ENCODE measurements around the gene PRKAG2.

PRKAG2 gene

GRCh38 chr7:151661587-151661986 lies 215.3 kb downstream of the PRKAG2 start:
- no peak for TF ChIP-seq POLR2A (IDR thresholded peaks at IDR 0.05; ENCODE audit: low read length)
- TF ChIP-seq GATA1 (IDR thresholded peaks at IDR 0.05; ENCODE audit: low read depth, low read length): no peak
- no peak for DNase-seq

GRCh38 chr7:151660141-151660540 lies 216.8 kb downstream of the PRKAG2 start:
- TF ChIP-seq GATA1 (IDR thresholded peaks at IDR 0.05; ENCODE audit: low read depth, low read length) (no peak), POLR2A (IDR thresholded peaks at IDR 0.05; ENCODE audit: low read length) (no peak)
- DNase-seq: no peak

DNA sequence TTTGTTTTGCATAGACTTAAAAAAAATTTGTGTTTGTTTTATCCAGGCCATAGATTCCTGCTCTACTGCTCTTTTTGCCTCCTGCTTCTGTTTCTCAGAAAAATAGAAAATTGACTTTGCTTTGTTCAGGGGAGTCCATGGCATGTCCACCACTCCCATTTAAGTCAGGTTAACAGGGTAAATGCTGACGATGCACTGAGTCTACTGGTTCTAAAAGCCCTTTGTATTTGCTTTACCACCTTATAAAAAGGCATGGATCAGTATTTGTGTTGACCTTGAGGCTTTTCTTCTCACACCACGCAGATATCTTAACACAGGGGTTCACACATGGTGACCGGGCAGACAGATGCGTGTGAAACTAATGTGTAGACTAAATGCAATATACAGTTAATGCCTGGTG lies 217.7 kb downstream of the PRKAG2 start:
- no peak for TF ChIP-seq POLR2A (IDR thresholded peaks at IDR 0.05; ENCODE audit: low read length)
- no peak for TF ChIP-seq GATA1 (IDR thresholded peaks at IDR 0.05; ENCODE audit: low read depth, low read length)
- DNase-seq: no peak

DNA sequence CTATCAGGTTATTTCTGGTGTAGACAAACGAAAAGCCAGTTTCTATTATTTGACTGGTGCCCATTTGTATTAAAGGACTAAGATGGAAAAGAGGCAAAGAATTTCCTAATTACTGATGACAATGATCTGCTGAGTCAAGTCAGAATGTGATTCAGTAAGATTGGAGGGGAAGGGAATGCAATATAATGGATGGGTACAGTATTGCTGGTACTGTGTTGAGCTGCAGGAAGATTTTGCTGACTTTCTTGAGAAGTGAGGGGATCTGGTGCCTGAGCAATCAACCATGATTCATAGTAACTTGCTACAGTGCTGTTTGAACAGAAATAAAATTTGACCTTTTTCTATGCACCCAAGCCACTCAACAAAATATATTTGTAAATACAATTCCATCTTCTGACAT lies 218.1 kb downstream of the PRKAG2 start:
- no peak for TF ChIP-seq GATA1 (IDR thresholded peaks at IDR 0.05; ENCODE audit: low read depth, low read length)
- no peak for TF ChIP-seq POLR2A (IDR thresholded peaks at IDR 0.05; ENCODE audit: low read length)
- no peak for DNase-seq

- no peak for DNase-seq
- no peak for TF ChIP-seq GATA1 (IDR thresholded peaks at IDR 0.05; ENCODE audit: low read depth, low read length)
- no peak for TF ChIP-seq POLR2A (IDR thresholded peaks at IDR 0.05; ENCODE audit: low read length)
Observed at GRCh38 chr7:151657173-151657572, 219.7 kb downstream of the PRKAG2 start.

- no peak for TF ChIP-seq GATA1 (IDR thresholded peaks at IDR 0.05; ENCODE audit: low read depth, low read length)
- no peak for TF ChIP-seq POLR2A (IDR thresholded peaks at IDR 0.05; ENCODE audit: low read length)
- no peak for DNase-seq
Observed at GRCh38 chr7:151655555-151655954, 221.4 kb downstream of the PRKAG2 start.

GRCh38 chr7:151652111-151652510 lies 224.8 kb downstream of the PRKAG2 start:
- DNase-seq: no peak
- TF ChIP-seq GATA1 (IDR thresholded peaks at IDR 0.05; ENCODE audit: low read depth, low read length): no peak
- TF ChIP-seq POLR2A (IDR thresholded peaks at IDR 0.05; ENCODE audit: low read length): no peak

- TF ChIP-seq GATA1 (IDR thresholded peaks at IDR 0.05; ENCODE audit: low read depth, low read length) (no peak), POLR2A (IDR thresholded peaks at IDR 0.05; ENCODE audit: low read length) (no peak)
- no peak for DNase-seq
Observed at GRCh38 chr7:151650161-151650560, 226.8 kb downstream of the PRKAG2 start.

GRCh38 chr7:151648429-151648828 lies 228.5 kb downstream of the PRKAG2 start:
- DNase-seq: no peak
- TF ChIP-seq POLR2A (IDR thresholded peaks at IDR 0.05; ENCODE audit: low read length) (no peak), GATA1 (IDR thresholded peaks at IDR 0.05; ENCODE audit: low read depth, low read length) (no peak)

- DNase-seq: no peak
- TF ChIP-seq POLR2A (IDR thresholded peaks at IDR 0.05; ENCODE audit: low read length) (no peak), GATA1 (IDR thresholded peaks at IDR 0.05; ENCODE audit: low read depth, low read length) (no peak)
Observed at GRCh38 chr7:151647874-151648273, 229.0 kb downstream of the PRKAG2 start.

GRCh38 chr7:151647006-151647405 lies 229.9 kb downstream of the PRKAG2 start:
- TF ChIP-seq GATA1 (IDR thresholded peaks at IDR 0.05; ENCODE audit: low read depth, low read length): no peak
- TF ChIP-seq POLR2A (IDR thresholded peaks at IDR 0.05; ENCODE audit: low read length): no peak
- DNase-seq: no peak

DNA sequence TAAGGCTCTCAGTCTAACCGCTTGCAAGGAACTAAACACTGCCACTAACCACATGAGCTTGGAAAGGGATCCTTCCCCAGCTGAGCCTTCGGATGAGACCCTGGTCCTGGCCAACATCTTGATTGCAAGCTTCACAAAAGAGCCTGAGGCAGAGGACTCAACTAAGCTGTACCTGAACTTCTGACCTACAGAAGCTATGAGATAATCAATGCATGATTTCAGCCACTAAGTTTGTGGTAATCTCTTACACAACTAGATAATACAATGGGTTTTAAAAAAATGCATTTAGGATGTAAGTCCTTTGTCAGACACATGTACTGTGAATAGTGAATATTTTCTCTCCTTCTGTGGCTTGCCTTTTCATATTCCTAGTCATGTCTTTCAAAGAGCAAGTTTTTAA lies 231.6 kb downstream of the PRKAG2 start:
- TF ChIP-seq POLR2A (IDR thresholded peaks at IDR 0.05; ENCODE audit: low read length) (no peak), GATA1 (IDR thresholded peaks at IDR 0.05; ENCODE audit: low read depth, low read length) (no peak)

GRCh38 chr7:151644554-151644953 lies 232.4 kb downstream of the PRKAG2 start:
- no peak for DNase-seq
- no peak for TF ChIP-seq GATA1 (IDR thresholded peaks at IDR 0.05; ENCODE audit: low read depth, low read length)
- no peak for TF ChIP-seq POLR2A (IDR thresholded peaks at IDR 0.05; ENCODE audit: low read length)

More for the DNA sequence above, 231.6 kb downstream of the PRKAG2 start:
- no peak for DNase-seq

DNA sequence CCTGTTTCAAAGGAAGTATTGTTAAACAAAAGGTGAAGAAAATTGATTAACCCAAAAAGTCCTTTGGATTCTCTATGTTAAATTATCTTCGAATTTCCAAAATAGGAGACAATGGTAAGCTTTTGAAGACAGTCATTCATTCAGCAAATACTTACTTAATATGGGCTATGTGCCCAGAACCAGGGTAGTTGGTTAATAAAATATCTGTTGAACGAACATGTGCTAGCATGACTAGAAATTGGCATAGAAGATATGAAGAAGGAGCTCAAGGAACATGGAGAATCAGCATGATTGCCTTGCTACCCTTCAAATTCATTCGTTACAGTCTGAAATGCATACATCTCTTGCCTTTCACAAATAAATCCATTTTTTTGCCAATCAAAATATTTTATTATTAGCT lies 234.2 kb downstream of the PRKAG2 start:
- TF ChIP-seq POLR2A (IDR thresholded peaks at IDR 0.05; ENCODE audit: low read length) (no peak), GATA1 (IDR thresholded peaks at IDR 0.05; ENCODE audit: low read depth, low read length) (no peak)
- DNase-seq: no peak

DNA sequence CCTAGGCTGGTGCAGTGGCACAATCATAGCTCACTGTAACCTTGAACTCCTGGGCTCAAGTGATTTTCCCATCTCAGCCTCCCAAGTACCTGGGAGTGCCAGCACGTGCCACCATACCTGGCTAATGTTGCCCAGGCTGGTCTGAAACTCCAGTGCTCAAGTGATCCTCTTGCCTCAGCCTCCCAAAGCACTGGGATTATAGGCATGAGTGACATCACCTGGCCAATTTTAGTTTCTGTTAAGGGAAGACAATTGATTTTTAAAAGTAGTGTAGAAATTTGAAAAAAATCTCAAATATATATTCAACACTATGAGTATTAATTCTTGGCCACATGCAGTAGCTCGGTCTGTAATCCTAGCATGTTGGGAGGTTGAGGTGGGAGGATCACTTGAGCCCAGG lies 235.3 kb downstream of the PRKAG2 start:
- DNase-seq: no peak
- no peak for TF ChIP-seq POLR2A (IDR thresholded peaks at IDR 0.05; ENCODE audit: low read length)
- TF ChIP-seq GATA1 (IDR thresholded peaks at IDR 0.05; ENCODE audit: low read depth, low read length): no peak

DNA sequence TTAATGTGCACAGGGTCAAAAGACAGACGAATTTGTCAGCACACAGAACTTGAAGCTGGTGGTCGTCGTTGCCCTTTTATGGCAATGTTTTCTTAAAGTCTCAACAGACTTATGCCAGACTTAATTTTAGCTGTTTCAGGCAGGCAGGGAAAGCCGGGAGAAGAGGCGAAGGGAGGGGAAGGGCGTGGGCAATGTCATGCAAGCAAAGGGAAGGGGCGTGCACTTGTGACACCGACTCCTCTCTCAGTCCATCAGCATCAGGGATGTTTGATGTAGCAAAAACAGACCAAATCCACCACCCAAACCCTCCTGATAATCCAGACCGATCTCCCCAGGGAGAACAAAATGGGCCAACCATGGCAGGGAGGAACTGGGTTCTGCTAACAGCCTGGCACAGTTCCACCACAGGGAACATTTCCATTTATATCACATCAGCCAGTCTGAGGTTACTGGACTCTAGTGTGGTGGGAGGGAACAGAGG lies 239.1 kb downstream of the PRKAG2 start:
- DNase-seq: no peak
- TF ChIP-seq POLR2A (IDR thresholded peaks at IDR 0.05; ENCODE audit: low read length) (no peak), GATA1 (IDR thresholded peaks at IDR 0.05; ENCODE audit: low read depth, low read length) (no peak)
